ENCODE measurements around the gene NDUFA8.
A peak's percentile ranks its signal among the peaks of the same experiment; 100 is the strongest.

- TF ChIP-seq MCM7 (IDR thresholded peaks at IDR 0.05) (no peak), RFX5 (IDR thresholded peaks at IDR 0.05; ENCODE audit: low read depth, low read length) (no peak), CTCFL (IDR thresholded peaks at IDR 0.05; ENCODE audit: borderline replicate concordance, insufficient read depth, low read depth, low read length, poor library complexity, severe bottlenecking) (peak; percentile 88), STAT5A (IDR thresholded peaks at IDR 0.05; ENCODE audit: borderline replicate concordance, low read length) (no peak), ZNF263 (CRISPR knock-in tag; IDR thresholded peaks at IDR 0.05; ENCODE audit: borderline replicate concordance) (no peak), ZNF518B (CRISPR knock-in tag; IDR thresholded peaks at IDR 0.05) (no peak), CTCF (IDR thresholded peaks at IDR 0.05 in 2 of 3, conservative IDR thresholded peaks at IDR 0.05 in 1 of 3; ENCODE audit: insufficient read depth in 2 of 3, low read depth in 1 of 3, low read length in 3 of 3) (peak; percentile 99 to 100 (median 100)), ZBTB33 (CRISPR knock-in tag; IDR thresholded peaks at IDR 0.05) (no peak), NCOR1 (IDR thresholded peaks at IDR 0.05) (no peak), FOXK1 (CRISPR knock-in tag; IDR thresholded peaks at IDR 0.05; ENCODE audit: borderline replicate concordance) (no peak)
- TF ChIP-seq, protein P1, sequence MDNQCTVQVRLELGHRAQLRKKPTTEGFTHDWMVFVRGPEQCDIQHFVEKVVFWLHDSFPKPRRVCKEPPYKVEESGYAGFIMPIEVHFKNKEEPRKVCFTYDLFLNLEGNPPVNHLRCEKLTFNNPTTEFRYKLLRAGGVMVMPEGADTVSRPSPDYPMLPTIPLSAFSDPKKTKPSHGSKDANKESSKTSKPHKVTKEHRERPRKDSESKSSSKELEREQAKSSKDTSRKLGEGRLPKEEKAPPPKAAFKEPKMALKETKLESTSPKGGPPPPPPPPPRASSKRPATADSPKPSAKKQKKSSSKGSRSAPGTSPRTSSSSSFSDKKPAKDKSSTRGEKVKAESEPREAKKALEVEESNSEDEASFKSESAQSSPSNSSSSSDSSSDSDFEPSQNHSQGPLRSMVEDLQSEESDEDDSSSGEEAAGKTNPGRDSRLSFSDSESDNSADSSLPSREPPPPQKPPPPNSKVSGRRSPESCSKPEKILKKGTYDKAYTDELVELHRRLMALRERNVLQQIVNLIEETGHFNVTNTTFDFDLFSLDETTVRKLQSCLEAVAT (IDR thresholded peaks at IDR 0.05) = peak in 1 of 2 experiments; percentile 81; a peak in 2 of 4 replicates
Observed at GRCh38 chr9:122122903-122123632, 36.5 kb downstream of the NDUFA8 start.

Data from K562 (cell line).